Hematopoietic multipotent progenitor cell treated with erythropoietin and hydrocortisone succinate and interleukin-3 and kit ligand, for 4 days (in vitro differentiated cells): Measurements from ENCODE around the gene TATDN2.
"Not testable (repeated sequence)": the region's sequence is repeated elsewhere in the genome, so short reads cannot be mapped to it uniquely, and the experiment has no call there.

Experiments
- DNase-seq: peaks from one replicate; pipeline ENCODE4 v3.0.0-alpha.2; 2015

TATDN2 gene

GRCh38 chr3:10235551-10235950 is 12.7 kb upstream of the TATDN2 start:
- no peak for DNase-seq

GRCh38 chr3:10238345-10239183 is 9.7 kb upstream of the TATDN2 start:
- peak; percentile 67 for DNase-seq

GRCh38 chr3:10240799-10241198 is 7.5 kb upstream of the TATDN2 start:
- no peak for DNase-seq

- peak; percentile 81 for DNase-seq
Measured at GRCh38 chr3:10242182-10243065, 5.8 kb upstream of the TATDN2 start.

- DNase-seq: peak; percentile 31
Measured at GRCh38 chr3:10244009-10244408, 4.2 kb upstream of the TATDN2 start.

GRCh38 chr3:10245081-10245712 is 3.1 kb upstream of the TATDN2 start:
- DNase-seq: no peak

- DNase-seq: no peak
Measured at GRCh38 chr3:10247679-10248183, 528 bp upstream of the TATDN2 start.

- DNase-seq: peak; percentile 72
Measured at GRCh38 chr3:10248984-10249748, 907 bp downstream of the TATDN2 start.

- no peak for DNase-seq
Measured at GRCh38 chr3:10249833-10250232, 1.6 kb downstream of the TATDN2 start.

- DNase-seq: no peak
Measured at GRCh38 chr3:10251006-10251405, 2.7 kb downstream of the TATDN2 start.

- no peak for DNase-seq
Measured at GRCh38 chr3:10253731-10254130, 5.5 kb downstream of the TATDN2 start.

GRCh38 chr3:10255835-10256234 is 7.6 kb downstream of the TATDN2 start:
- no peak for DNase-seq

GRCh38 chr3:10259036-10259435 is 10.8 kb downstream of the TATDN2 start:
- no peak for DNase-seq

- DNase-seq: no peak
Measured at GRCh38 chr3:10259798-10260197, 11.5 kb downstream of the TATDN2 start.

GRCh38 chr3:10260211-10260701 is 12.0 kb downstream of the TATDN2 start:
- DNase-seq: no peak

GRCh38 chr3:10262027-10262426 is 13.8 kb downstream of the TATDN2 start:
- DNase-seq: no peak

GRCh38 chr3:10263646-10264363 is 15.5 kb downstream of the TATDN2 start:
- peak; percentile 74 for DNase-seq

- no peak for DNase-seq
Measured at GRCh38 chr3:10265833-10266232, 17.6 kb downstream of the TATDN2 start.

- not testable (repeated sequence) for DNase-seq
Measured at GRCh38 chr3:10266936-10267335, 18.7 kb downstream of the TATDN2 start.

- DNase-seq: no peak
Measured at GRCh38 chr3:10268116-10268515, 19.9 kb downstream of the TATDN2 start.

GRCh38 chr3:10268930-10269329 is 20.7 kb downstream of the TATDN2 start:
- no peak for DNase-seq

- DNase-seq: no peak
Measured at GRCh38 chr3:10269443-10269842, 21.2 kb downstream of the TATDN2 start.
